ENCODE results near the gene LIPC. TPM values are rescaled to one million over a fixed set of nuclear protein-coding genes. Genes with fewer than 3 reads are reported as not detected.

LIPC gene
- total and polyA plus RNA-seq, 9 of the 15 experiments (the other 6 are each of a cell fraction or from before 2014, with no cell fraction given) = 0.07 to 0.41 (median 0.11) TPM; not detected in 2

GRCh38 chr15:58521293-58521991 lies 89.7 kb downstream of the LIPC start (continued):
- TF ChIP-seq JUN (IDR thresholded peaks at IDR 0.05; ENCODE audit: borderline replicate concordance, low read depth, low read length) = peak; percentile 96
- TF ChIP-seq JUN (CRISPR knock-in tag; IDR thresholded peaks at IDR 0.05; ENCODE audit: borderline replicate concordance) = no peak; the same call in 1 of the 2 replicates
- TF ChIP-seq CBFA2T3 (IDR thresholded peaks at IDR 0.05) = peak; percentile 84
- peak; percentile 95 for TF ChIP-seq VEZF1 (CRISPR knock-in tag; IDR thresholded peaks at IDR 0.05)
- 0 out of 2 replicates have a peak, but pooled peaks have one; percentile 18 for TF ChIP-seq HCFC1 (IDR thresholded peaks at IDR 0.05; ENCODE audit: low read depth, low read length)
- TF ChIP-seq ZNF174 (CRISPR knock-in tag; IDR thresholded peaks at IDR 0.05) = no peak
- no peak for TF ChIP-seq NR0B1 (IDR thresholded peaks at IDR 0.05; ENCODE audit: partially characterized antibody)
- no peak for TF ChIP-seq ZNF586 (CRISPR knock-in tag; conservative IDR thresholded peaks at IDR 0.05)
- TF ChIP-seq TGIF2 (CRISPR knock-in tag; IDR thresholded peaks at IDR 0.05) = no peak
- peak; percentile 77 to 92 for TF ChIP-seq TRIM24 (IDR thresholded peaks at IDR 0.05)
- no peak for TF ChIP-seq SETDB1 (IDR thresholded peaks at IDR 0.05; ENCODE audit: low read length)
- peak; percentile 71 for TF ChIP-seq GABPA (tag; conservative IDR thresholded peaks at IDR 0.05; ENCODE audit: low read depth)
- TF ChIP-seq ZNF274 (IDR thresholded peaks at IDR 0.05; ENCODE audit: borderline replicate concordance, low read depth, low read length) = no peak
- peak; percentile 99 for TF ChIP-seq SPI1 (IDR thresholded peaks at IDR 0.05; ENCODE audit: borderline replicate concordance, low read depth, low read length)
- TF ChIP-seq E2F5 (CRISPR knock-in tag; IDR thresholded peaks at IDR 0.05) = peak; percentile 90
- no peak for TF ChIP-seq TCF7L2 (IDR thresholded peaks at IDR 0.05; ENCODE audit: low read depth, low read length)
- no peak; the same call in 1 of the 2 replicates for TF ChIP-seq MECOM (CRISPR knock-in tag; IDR thresholded peaks at IDR 0.05)
- peak; percentile 77 for TF ChIP-seq NFE2 (IDR thresholded peaks at IDR 0.05; ENCODE audit: low read depth)
- no peak for TF ChIP-seq ZNF165 (CRISPR knock-in tag; IDR thresholded peaks at IDR 0.05; ENCODE audit: borderline replicate concordance)
- no peak for TF ChIP-seq ZNF764 (CRISPR knock-in tag; IDR thresholded peaks at IDR 0.05; ENCODE audit: low read depth)
- no peak for TF ChIP-seq MCM7 (IDR thresholded peaks at IDR 0.05)
